Chondrocyte (in vitro differentiated cells): Measurements from ENCODE around the gene GZF1. TPM values are rescaled to one million over a fixed set of nuclear protein-coding genes. Genes with fewer than 3 reads are reported as not detected.

ENCODE experiments used
- DNase-seq: peaks from one replicate; pipeline ENCODE4 v3.0.0; 2021; ENCODE audit warnings: mixed read lengths, low spot score
- H3K27ac Mint-ChIP-seq: one replicate; pipeline ENCODE4 v1.8.0; 2021; ENCODE audit warnings: mild to moderate bottlenecking, moderate library complexity, mixed read lengths; ENCODE audit not compliant: unreplicated experiment
- H3K27me3 Mint-ChIP-seq: 2 replicates; pipeline ENCODE4 v1.8.0; 2021; ENCODE audit warnings: low read depth, mixed read lengths
- H3K36me3 Mint-ChIP-seq: 2 replicates; pipeline ENCODE4 v1.8.0; 2021; ENCODE audit warnings: low read depth, mixed read lengths
- H3K4me1 Mint-ChIP-seq: 2 replicates; pipeline ENCODE4 v1.8.0; 2021; ENCODE audit warnings: low read depth, mild to moderate bottlenecking, mixed read lengths
- H3K4me3 Mint-ChIP-seq: one replicate; pipeline ENCODE4 v1.8.0; 2021; ENCODE audit warnings: mild to moderate bottlenecking, moderate library complexity, mixed read lengths; ENCODE audit not compliant: unreplicated experiment
- H3K9me3 Mint-ChIP-seq: 2 replicates; pipeline ENCODE4 v1.8.0; 2021; ENCODE audit warnings: low read depth, mixed read lengths
- CTCF ChIP-seq: fragments of 200-600 bp; sonication (generic); IDR thresholded peaks from 2 replicates; pipeline ENCODE4 v1.5.0; 2021; ENCODE audit warnings: antibody characterized with exemption, mild to moderate bottlenecking, moderate library complexity
- total RNA-seq: library from RNA; stranded (reverse); gene quantifications from 3 replicates; pipeline ENCODE4 v1.2.1, GENCODE V29; 2021

The GZF1 gene
- total RNA-seq, 1 donor from 2014 or later: 11.4 TPM

GRCh38 chr20:23317081-23317480 lies 44.9 kb upstream of the GZF1 start:
- TF ChIP-seq CTCF: no peak
- no peak overlapping the region for H3K4me3 Mint-ChIP-seq
- H3K9me3 Mint-ChIP-seq: no peaks in the 10 kb centered on the region
- no peak for DNase-seq
- no peaks in the 10 kb centered on the region for H3K4me1 Mint-ChIP-seq
- peaks cover 8% of the 10 kb centered on the region for H3K27me3 Mint-ChIP-seq
- H3K27ac Mint-ChIP-seq: no peak overlapping the region
- H3K36me3 Mint-ChIP-seq: peaks cover 5% of the 10 kb centered on the region

- DNase-seq: no peak
- Mint-ChIP-seq H3K27ac (no peak overlapping the region), H3K36me3 (peaks cover 5% of the 10 kb centered on the region), H3K4me3 (no peak overlapping the region), H3K4me1 (no peaks in the 10 kb centered on the region), H3K9me3 (no peaks in the 10 kb centered on the region), H3K27me3 (peaks cover 5% of the 10 kb centered on the region)
- no peak for TF ChIP-seq CTCF
These were observed 43.6 kb upstream of the GZF1 start for GRCh38 chr20:23318347-23318746.

GRCh38 chr20:23320317-23320716 lies 41.7 kb upstream of the GZF1 start:
- Mint-ChIP-seq H3K4me1 (no peaks in the 10 kb centered on the region), H3K36me3 (peaks cover 5% of the 10 kb centered on the region), H3K4me3 (no peak overlapping the region), H3K27ac (no peak overlapping the region), H3K9me3 (no peaks in the 10 kb centered on the region), H3K27me3 (peaks cover 5% of the 10 kb centered on the region)
- no peak for DNase-seq
- TF ChIP-seq CTCF: peak; percentile 62

- TF ChIP-seq CTCF: no peak
- H3K27me3 Mint-ChIP-seq: no peaks in the 10 kb centered on the region
- no peak overlapping the region for H3K4me3 Mint-ChIP-seq
- H3K36me3 Mint-ChIP-seq: no peaks in the 10 kb centered on the region
- no peak overlapping the region for H3K27ac Mint-ChIP-seq
- H3K4me1 Mint-ChIP-seq: no peaks in the 10 kb centered on the region
- H3K9me3 Mint-ChIP-seq: peaks cover 1% of the 10 kb centered on the region
- no peak for DNase-seq
These were observed 36.9 kb upstream of the GZF1 start for GRCh38 chr20:23325107-23325506.

- Mint-ChIP-seq H3K27ac (no peak overlapping the region), H3K36me3 (no peaks in the 10 kb centered on the region), H3K4me3 (no peak overlapping the region), H3K27me3 (no peaks in the 10 kb centered on the region), H3K9me3 (peaks cover 4% of the 10 kb centered on the region), H3K4me1 (no peaks in the 10 kb centered on the region)
- no peak for TF ChIP-seq CTCF
- DNase-seq: no peak
These were observed 35.2 kb upstream of the GZF1 start for GRCh38 chr20:23326774-23327173.
